ENCODE data around the gene RUSC1. TPM values are rescaled to one million over a fixed set of nuclear protein-coding genes. Genes with fewer than 3 reads are reported as not detected.

Gene RUSC1
- total RNA-seq, 6 experiments from 2014 or later, result 4.6 to 12.7 (median 7.6) TPM

- 82% methylated on average over 8 of the region's 8 CpGs for WGBS (ENCODE audit: insufficient coverage, low coverage, low lambda C conversion rate, missing lambda C conversion rate)
Measured at GRCh38 chr1:155339515-155340097, 18.9 kb downstream of the RUSC1 start.

GRCh38 chr1:155342842-155343241 is 22.1 kb downstream of the RUSC1 start:
- Histone ChIP-seq H3K4me1 (no peaks in the 10 kb centered on the region), H3K9me3 (no peaks in the 10 kb centered on the region), H3K36me3 (peaks cover 7 to 98% (median 46%) of the 10 kb centered on the region in 4 donors), H3K4me3 (no peak overlapping the region), H3K27me3 (no peaks in the 10 kb centered on the region), H3K27ac (no peak overlapping the region)
- 100% methylated on average over 1 of the region's 3 CpGs for WGBS (ENCODE audit: insufficient coverage, low coverage, low lambda C conversion rate, missing lambda C conversion rate)
- intact Hi-C loops (cut with DNase I), result no loop called here
- DNase-seq, result no peak
- no peak for ATAC-seq
- TF ChIP-seq POLR2A (IDR thresholded peaks at IDR 0.05), result no peak
- TF ChIP-seq CTCF (IDR thresholded peaks at IDR 0.05), result no peak

More at GRCh38 chr1:155339515-155340097, 18.9 kb downstream of the RUSC1 start:
- no peaks in the 10 kb centered on the region for H3K9me3 ChIP-seq
- DNase-seq, result no peak
- TF ChIP-seq POLR2A (IDR thresholded peaks at IDR 0.05) (no peak), CTCF (IDR thresholded peaks at IDR 0.05) (no peak)
- no peak for ATAC-seq
- intact Hi-C loops (cut with DNase I), result no loop called here
- no peak overlapping the region for H3K4me3 ChIP-seq
- no peaks in the 10 kb centered on the region for H3K4me1 ChIP-seq
- H3K27me3 ChIP-seq, result no peaks in the 10 kb centered on the region
- no peak overlapping the region for H3K27ac ChIP-seq
- H3K36me3 ChIP-seq, result peaks cover 4 to 91% (median 39%) of the 10 kb centered on the region in 4 donors

- no peaks in the 10 kb centered on the region for H3K4me1 ChIP-seq
- 92% methylated on average over 6 of the region's 6 CpGs for WGBS (ENCODE audit: insufficient coverage, low coverage, low lambda C conversion rate, missing lambda C conversion rate)
- ATAC-seq, result no peak
Measured at GRCh38 chr1:155352631-155353030, 31.9 kb downstream of the RUSC1 start.

GRCh38 chr1:155360051-155360450 is 39.4 kb downstream of the RUSC1 start:
- Histone ChIP-seq H3K27ac (no peak overlapping the region), H3K27me3 (no peaks in the 10 kb centered on the region), H3K4me3 (no peak overlapping the region), H3K9me3 (no peaks in the 10 kb centered on the region), H3K4me1 (no peaks in the 10 kb centered on the region), H3K36me3 (peaks cover 0 to 63% (median 19%) of the 10 kb centered on the region in 4 donors)
- TF ChIP-seq POLR2A (IDR thresholded peaks at IDR 0.05) (no peak), CTCF (IDR thresholded peaks at IDR 0.05) (no peak)
- intact Hi-C loops (cut with DNase I), result no loop called here
- ATAC-seq, result no peak
- WGBS (ENCODE audit: insufficient coverage, low coverage, low lambda C conversion rate, missing lambda C conversion rate), result 100% methylated on average over 1 of the region's 1 CpG
- no peak for DNase-seq

More at GRCh38 chr1:155352631-155353030, 31.9 kb downstream of the RUSC1 start:
- intact Hi-C loops (cut with DNase I), result no loop called here
- Histone ChIP-seq H3K27me3 (no peaks in the 10 kb centered on the region), H3K36me3 (peaks cover 0 to 86% (median 43%) of the 10 kb centered on the region in 4 donors), H3K4me3 (no peak overlapping the region), H3K27ac (no peak overlapping the region), H3K9me3 (no peaks in the 10 kb centered on the region)
- no peak for TF ChIP-seq POLR2A (IDR thresholded peaks at IDR 0.05)
- TF ChIP-seq CTCF (IDR thresholded peaks at IDR 0.05), result no peak
- no peak for DNase-seq

All from right lobe of liver (tissue), 6 donors.